Motor neuron (in vitro differentiated cells): Measurements from ENCODE around the gene PYROXD2. TPM values are rescaled to one million over a fixed set of nuclear protein-coding genes. Genes with fewer than 3 reads are reported as not detected.
"Not testable (repeated sequence)": the region's sequence is repeated elsewhere in the genome, so short reads cannot be mapped to it uniquely, and the experiment has no call there.

Experiments
- ATAC-seq, 8 experiments: fragments of 200-7000 bp; cut with Tn5 transposase; replicated peaks in 6 of 8; 2 replicates each; pipeline ENCODE4 v1.8.0; 2021; ENCODE audit warnings: mild to moderate bottlenecking in 8 of 8, moderate library complexity in 8 of 8
- H3K27ac ChIP-seq, 2 donors: fragments of 250-450 bp; sonication (Bioruptor Pico); 2 replicates each; pipeline ENCODE4 v1.9.0; 2021; ENCODE audit warnings: antibody characterized with exemption in 2 of 2, mild to moderate bottlenecking in 2 of 2, moderate library complexity in 1 of 2
- H3K4me1 ChIP-seq, 2 donors: fragments of 250-450 bp; sonication (Bioruptor Pico); replicated peaks in 1 of 2; 2 replicates each; pipeline ENCODE4 v1.6.1; 2021; ENCODE audit warnings: antibody characterized with exemption in 2 of 2, mild to moderate bottlenecking in 2 of 2, moderate library complexity in 1 of 2
- H3K4me3 ChIP-seq, 5 donors: fragments of 250-450 bp; sonication (Bioruptor Pico); 2 replicates each; pipeline ENCODE4 v1.9.0; 2021; ENCODE audit warnings: antibody characterized with exemption in 5 of 5, mild to moderate bottlenecking in 5 of 5, moderate library complexity in 4 of 5
- WGBS, 10 experiments: fragments of 450-650 bp; shearing (Covaris generic); methylation state at CpG; one replicate each; pipeline ENCODE4 v1.0.0; 2022; 5-methylcytosine and 5-hydroxymethylcytosine counted together
- in situ Hi-C, 9 experiments: fragments of 400-800 bp; cut with MboI; loops; one replicate each; pipeline ENCODE4 v1.15.0; 2021; ENCODE audit warnings: low sequenced_read_pairs in 9 of 9, low pct_unique_long_range_greater_than_20kb in 2 of 9; ENCODE audit not compliant: unreplicated experiment in 9 of 9
- total RNA-seq, 8 experiments: library from RNA; unstranded; fragments of 300-600 nt; gene quantifications; 2 replicates each; pipeline versions ENCODE4 v1.2.3 to v1.2.4, GENCODE V29; 2022

PYROXD2 gene
- total RNA-seq, 8 experiments from 2014 or later: 2.7 to 34.6 (median 7.6) TPM

GRCh38 chr10:98361131-98362025 lies 53.6 kb downstream of the PYROXD2 start:
- in situ Hi-C loops: no loop called here
- peak in 6 of 8 experiments; percentile 13 to 98 (median 68) for ATAC-seq
- H3K27ac ChIP-seq: no peak overlapping the region
- no peak overlapping the region for H3K4me3 ChIP-seq
- 3 to 100% (median 66%) methylated on average over 1 to 13 of the region's 15 CpGs; no CpG with 5 or more reads in 2 of the 10 experiments for WGBS, 10 experiments
- peaks cover 7 to 9% of the 10 kb centered on the region in 2 donors for H3K4me1 ChIP-seq

- peak in 6 of 8 experiments; percentile 6 to 83 (median 48) for ATAC-seq
- in situ Hi-C loops: no loop called here
- WGBS, 10 experiments: 0 to 60% (median 38%) methylated on average over 1 to 5 of the region's 5 CpGs; no CpG with 5 or more reads in 3 of the 10 experiments
Measured at GRCh38 chr10:98357194-98357822, 57.7 kb downstream of the PYROXD2 start.

GRCh38 chr10:98354491-98354890 lies 60.5 kb downstream of the PYROXD2 start:
- Histone ChIP-seq H3K27ac (no peak overlapping the region), H3K4me1 (peaks cover 7 to 17% of the 10 kb centered on the region in 2 donors), H3K4me3 (no peak overlapping the region)
- whole genome bisulfite sequencing, 10 experiments: 50 to 89% (median 66%) methylated on average over 1 to 3 of the region's 3 CpGs; no CpG with 5 or more reads in 5 of the 10 experiments
- in situ Hi-C loops: no loop called here
- ATAC-seq: no peak

More at GRCh38 chr10:98357194-98357822, 57.7 kb downstream of the PYROXD2 start:
- Histone ChIP-seq H3K27ac (no peak overlapping the region), H3K4me1 (peaks cover 7 to 11% of the 10 kb centered on the region in 2 donors), H3K4me3 (no peak overlapping the region)

GRCh38 chr10:98353170-98353569 lies 61.8 kb downstream of the PYROXD2 start:
- no peak for ATAC-seq
- H3K4me3 ChIP-seq: no peak overlapping the region
- in situ Hi-C loops: no loop called here
- no peak overlapping the region for H3K27ac ChIP-seq
- H3K4me1 ChIP-seq: peaks cover 12 to 24% of the 10 kb centered on the region in 2 donors
- 58 to 89% (median 71%) methylated on average over 2 to 7 of the region's 7 CpGs for WGBS, 10 experiments

GRCh38 chr10:98351831-98352402 lies 63.1 kb downstream of the PYROXD2 start:
- Histone ChIP-seq H3K4me1 (peaks cover 6 to 15% of the 10 kb centered on the region in 2 donors), H3K4me3 (no peak overlapping the region), H3K27ac (no peak overlapping the region)
- peak in 1 of 8 experiments; percentile 36 for ATAC-seq
- 59 to 100% (median 82%) methylated on average over 3 to 6 of the region's 11 CpGs; no CpG with 5 or more reads in 1 of the 10 experiments for WGBS, 10 experiments
- in situ Hi-C loops: no loop called here

- Histone ChIP-seq H3K27ac (no peak overlapping the region), H3K4me1 (peaks cover 5 to 12% of the 10 kb centered on the region in 2 donors), H3K4me3 (no peak overlapping the region)
- 0 to 100% (median 53%) methylated on average over 1 to 8 of the region's 9 CpGs; no CpG with 5 or more reads in 1 of the 10 experiments for WGBS, 10 experiments
- in situ Hi-C loops: no loop called here
- peak in 7 of 8 experiments; percentile 6 to 92 (median 79) for ATAC-seq
Measured at GRCh38 chr10:98349508-98349922, 65.5 kb downstream of the PYROXD2 start.

- WGBS, 10 experiments: 0 to 93% (median 57%) methylated on average over 1 to 4 of the region's 6 CpGs; no CpG with 5 or more reads in 4 of the 10 experiments
- in situ Hi-C loops: no loop called here
- no peak for ATAC-seq
- Histone ChIP-seq H3K27ac (no peak overlapping the region), H3K4me3 (no peak overlapping the region), H3K4me1 (peaks cover 5 to 20% of the 10 kb centered on the region in 2 donors)
Measured at GRCh38 chr10:98346847-98347246, 68.1 kb downstream of the PYROXD2 start.

GRCh38 chr10:98344589-98345038 lies 70.4 kb downstream of the PYROXD2 start:
- in situ Hi-C loops: no loop called here
- no peak overlapping the region for H3K4me3 ChIP-seq
- WGBS, 10 experiments: 24 to 83% (median 63%) methylated on average over 1 to 6 of the region's 6 CpGs; no CpG with 5 or more reads in 1 of the 10 experiments
- peak in 1 of 8 experiments; percentile 41 for ATAC-seq
- H3K4me1 ChIP-seq: peaks cover 10 to 17% of the 10 kb centered on the region in 2 donors
- no peak overlapping the region for H3K27ac ChIP-seq

- H3K4me3 ChIP-seq, in situ Hi-C loops, ATAC-seq, H3K4me1 ChIP-seq, H3K27ac ChIP-seq: not testable (repeated sequence)
- 81 to 98% (median 90%) methylated on average over 4 to 9 of the region's 10 CpGs; no CpG with 5 or more reads in 1 of the 10 experiments for WGBS, 10 experiments
Measured at GRCh38 chr10:98341701-98342100, 73.3 kb downstream of the PYROXD2 start.

- in situ Hi-C loops: no loop called here
- H3K4me1 ChIP-seq: peaks cover 5 to 10% of the 10 kb centered on the region in 2 donors
- H3K27ac ChIP-seq: no peak overlapping the region
- H3K4me3 ChIP-seq: no peak overlapping the region
- 0 to 67% (median 25%) methylated on average over 1 to 2 of the region's 2 CpGs; no CpG with 5 or more reads in 3 of the 10 experiments for WGBS, 10 experiments
- peak in 3 of 8 experiments; percentile 30 to 69 (median 34) for ATAC-seq
Measured at GRCh38 chr10:98340940-98341310, 74.1 kb downstream of the PYROXD2 start.

- WGBS, 10 experiments: 0 to 100% (median 61%) methylated on average over 1 to 8 of the region's 8 CpGs
- no peak overlapping the region for H3K4me3 ChIP-seq
- H3K4me1 ChIP-seq: peaks cover 5 to 10% of the 10 kb centered on the region in 2 donors
- in situ Hi-C loops: no loop called here
- ATAC-seq: peak in 6 of 8 experiments; percentile 20 to 69 (median 54)
- no peak overlapping the region for H3K27ac ChIP-seq
Measured at GRCh38 chr10:98340261-98340939, 74.6 kb downstream of the PYROXD2 start.

GRCh38 chr10:98339799-98340198 lies 75.2 kb downstream of the PYROXD2 start:
- ATAC-seq: no peak
- whole genome bisulfite sequencing, 10 experiments: 72 to 97% (median 89%) methylated on average over 2 to 5 of the region's 5 CpGs; no CpG with 5 or more reads in 2 of the 10 experiments
- in situ Hi-C loops: no loop called here
- Histone ChIP-seq H3K27ac (no peak overlapping the region), H3K4me3 (no peak overlapping the region), H3K4me1 (peaks cover 5 to 10% of the 10 kb centered on the region in 2 donors)
